ENCODE data around the gene ATRN. TPM values are rescaled to one million over a fixed set of nuclear protein-coding genes. Genes with fewer than 3 reads are reported as not detected.

Gene ATRN
- total and polyA plus RNA-seq, 2 of the 8 experiments (the other 6 are each of a cell fraction or from before 2014, with no cell fraction given) = 12.0 to 17.4 TPM

- no peak for DNase-seq (ENCODE audit: low read depth in 1 of 2, low spot score in 2 of 2)
- Histone ChIP-seq H2BK15ac (ENCODE audit: low read length) (no peak overlapping the region), H4K91ac (replicated peaks; ENCODE audit: insufficient read length, low read length) (no peak overlapping the region), H3K79me1 (ENCODE audit: low read depth, low read length) (no peaks in the 10 kb centered on the region), H3K56ac (replicated peaks; ENCODE audit: insufficient read length, low read depth, low read length) (no peak overlapping the region), H3K9me3 (ENCODE audit: insufficient read depth in 2 of 2, low read depth in 1 of 2, low read length in 1 of 2) (peaks cover 6% of the 10 kb centered on the region in 2 experiments; a peak in 1 of 4 replicates), H3K18ac (ENCODE audit: extremely low read depth, low read length) (no peak overlapping the region), H3K9ac (replicated peaks in 1 of 4; ENCODE audit: extremely low read depth in 1 of 4, low read depth in 3 of 4, low read length in 3 of 4) (no peak overlapping the region), H3K23me2 (ENCODE audit: low read depth, low read length) (no peaks in the 10 kb centered on the region), H2BK120ac (replicated peaks; ENCODE audit: low read depth, low read length) (no peak overlapping the region), H3K79me2 (ENCODE audit: control insufficient read depth in 1 of 2, insufficient read depth in 2 of 2, low read length in 2 of 2) (no peaks in the 10 kb centered on the region), H3K36me3 (ENCODE audit: control insufficient read depth in 2 of 4, insufficient read depth in 4 of 4, low read length in 3 of 4) (no peaks in the 10 kb centered on the region), H4K20me1 (replicated peaks in 1 of 2; ENCODE audit: control insufficient read depth in 1 of 2, insufficient read depth in 2 of 2, low read length in 2 of 2) (peaks cover 0 to 4% of the 10 kb centered on the region in 2 experiments), H4K8ac (ENCODE audit: extremely low read depth, insufficient read depth, low read length) (no peak overlapping the region), H2AK5ac (ENCODE audit: low read depth, low read length) (no peak overlapping the region), H3K14ac (ENCODE audit: insufficient read length) (no peak overlapping the region), H3K4me3 (ENCODE audit: extremely low read depth in 1 of 4, insufficient read depth in 2 of 4, low read depth in 3 of 4, low read length in 4 of 4) (no peak overlapping the region), H3K4me2 (ENCODE audit: insufficient read depth in 1 of 2, low read depth in 2 of 2, low read length in 2 of 2) (no peak overlapping the region), H2BK12ac (ENCODE audit: low read depth, low read length) (no peak overlapping the region), H3K23ac (ENCODE audit: insufficient read length) (no peak overlapping the region), H2BK20ac (ENCODE audit: low read length) (no peak overlapping the region), H3K27ac (ENCODE audit: low read depth, low read length) (no peak overlapping the region), H4K5ac (ENCODE audit: insufficient read length, low read depth, low read length) (no peak overlapping the region), H3K4ac (replicated peaks; ENCODE audit: insufficient read length, low read depth, low read length) (no peak overlapping the region), H2AFZ (ENCODE audit: low read length) (no peak overlapping the region), H3K4me1 (replicated peaks in 1 of 4; ENCODE audit: control insufficient read depth in 3 of 4, insufficient read depth in 4 of 4, low read length in 3 of 4) (no peaks in the 10 kb centered on the region), H3K27me3 (replicated peaks in 1 of 4; ENCODE audit: control insufficient read depth in 3 of 4, extremely low read depth in 1 of 4, insufficient read depth in 3 of 4, low read length in 3 of 4) (no peaks in the 10 kb centered on the region), H2BK5ac (ENCODE audit: low read depth, low read length) (no peak overlapping the region)
- ChIA-PET POLR2A (ENCODE audit: partially characterized antibody) (no interaction called here), CTCF (ENCODE audit: partially characterized antibody) (no interaction called here)
- WGBS, 2 experiments (ENCODE audit: extremely low coverage in 1 of 2, insufficient coverage in 1 of 2, insufficient read length in 1 of 2, insufficient replicate concordance in 2 of 2, low coverage in 1 of 2, low lambda C conversion rate in 2 of 2, missing lambda C conversion rate in 1 of 2) = 79% methylated on average over 3 of the region's 3 CpGs; no CpG with 5 or more reads in 1 of the 2 experiments
- TF ChIP-seq CBX8 (IDR thresholded peaks at IDR 0.05; ENCODE audit: borderline replicate concordance, low read depth, low read length) (no peak), TCF12 (IDR thresholded peaks at IDR 0.05; ENCODE audit: low read depth, low read length) (no peak), BRCA1 (IDR thresholded peaks at IDR 0.05; ENCODE audit: low read depth, low read length) (no peak), TAF7 (optimal IDR thresholded peaks at IDR 0.05; ENCODE audit: borderline replicate concordance, low read depth, low read length) (no peak), CTBP2 (IDR thresholded peaks at IDR 0.05; ENCODE audit: borderline replicate concordance, insufficient read depth, insufficient read length, low read length) (no peak), CREB1 (IDR thresholded peaks at IDR 0.05) (no peak), EZH2 (IDR thresholded peaks at IDR 0.05; ENCODE audit: low read depth, low read length, severe bottlenecking) (no peak)
- TF ChIP-seq, protein P1, sequence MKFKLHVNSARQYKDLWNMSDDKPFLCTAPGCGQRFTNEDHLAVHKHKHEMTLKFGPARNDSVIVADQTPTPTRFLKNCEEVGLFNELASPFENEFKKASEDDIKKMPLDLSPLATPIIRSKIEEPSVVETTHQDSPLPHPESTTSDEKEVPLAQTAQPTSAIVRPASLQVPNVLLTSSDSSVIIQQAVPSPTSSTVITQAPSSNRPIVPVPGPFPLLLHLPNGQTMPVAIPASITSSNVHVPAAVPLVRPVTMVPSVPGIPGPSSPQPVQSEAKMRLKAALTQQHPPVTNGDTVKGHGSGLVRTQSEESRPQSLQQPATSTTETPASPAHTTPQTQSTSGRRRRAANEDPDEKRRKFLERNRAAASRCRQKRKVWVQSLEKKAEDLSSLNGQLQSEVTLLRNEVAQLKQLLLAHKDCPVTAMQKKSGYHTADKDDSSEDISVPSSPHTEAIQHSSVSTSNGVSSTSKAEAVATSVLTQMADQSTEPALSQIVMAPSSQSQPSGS (IDR thresholded peaks at IDR 0.05; ENCODE audit: low read length) = no peak
- no peak for FAIRE-seq
These were observed 12.5 kb downstream of the ATRN start for GRCh38 chr20:3483309-3483708.

Data from H1 (cell line).